HG03039 (cell line): ENCODE measurements around the gene C20orf173.

Experiments used
- ATAC-seq: cut with Tn5 transposase; IDR thresholded peaks from one replicate; pipeline ENCODE4 v1.9.1; 2021; ENCODE audit warnings: mild to moderate bottlenecking, moderate library complexity; ENCODE audit not compliant: unreplicated experiment

C20orf173 gene

DNA sequence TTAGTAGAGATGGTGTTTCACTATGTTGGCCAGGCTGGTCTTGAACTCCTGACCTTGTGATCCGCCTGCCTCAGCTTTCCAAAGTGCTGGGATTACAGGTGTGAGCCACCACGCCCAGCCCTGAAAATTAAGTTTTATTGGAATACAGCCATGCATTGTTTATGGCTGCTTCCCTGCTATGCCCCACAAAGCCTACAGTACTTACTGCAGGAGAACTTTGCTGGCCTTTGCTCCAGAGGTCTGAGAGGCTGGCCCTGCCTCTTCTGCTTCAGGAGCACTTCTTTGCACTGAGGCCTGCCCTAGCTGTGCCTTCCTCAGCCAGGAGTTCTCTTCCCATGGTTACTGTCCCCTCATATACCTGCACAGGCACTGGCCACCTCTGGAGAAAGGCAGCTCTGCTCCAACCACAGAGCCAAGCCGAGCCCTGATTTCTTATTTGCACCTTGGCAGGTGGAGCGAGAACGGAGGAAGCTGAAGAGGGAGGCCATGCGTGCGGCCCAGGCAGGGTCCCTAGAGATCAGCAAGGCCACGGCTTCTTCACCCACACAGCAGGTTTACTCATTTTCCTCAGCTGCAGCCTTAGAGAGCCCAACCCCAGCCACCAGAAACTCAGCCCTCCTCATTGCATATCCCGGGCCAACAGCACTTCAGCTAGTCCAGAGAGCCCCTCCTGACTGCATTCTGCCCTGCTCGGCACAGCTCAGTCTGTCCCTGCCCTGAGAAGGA, 20.8 kb downstream of the C20orf173 start:
- ATAC-seq: no peak

GRCh38 chr20:35506872-35507638, 22.4 kb downstream of the C20orf173 start:
- no peak for ATAC-seq

DNA sequence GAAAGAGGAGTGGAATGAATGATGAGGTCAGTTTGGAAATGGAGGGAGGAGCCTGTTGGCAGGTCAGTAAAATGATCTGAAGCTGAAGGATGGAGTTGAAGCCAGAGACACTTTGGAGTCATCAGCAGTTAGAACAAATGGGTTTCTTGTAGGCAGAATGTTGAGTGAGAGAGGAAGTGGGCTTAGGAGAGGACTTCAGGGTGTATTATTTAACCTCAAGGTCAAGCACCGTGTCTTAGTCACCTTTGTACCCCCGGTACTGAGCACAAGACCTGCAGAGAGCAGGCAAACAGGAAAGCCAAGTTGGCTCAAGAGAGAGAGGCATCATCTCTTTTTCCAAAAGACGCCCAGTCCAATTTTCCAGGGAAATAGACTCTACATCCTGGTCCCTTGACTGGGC, 23.3 kb downstream of the C20orf173 start:
- ATAC-seq: no peak

DNA sequence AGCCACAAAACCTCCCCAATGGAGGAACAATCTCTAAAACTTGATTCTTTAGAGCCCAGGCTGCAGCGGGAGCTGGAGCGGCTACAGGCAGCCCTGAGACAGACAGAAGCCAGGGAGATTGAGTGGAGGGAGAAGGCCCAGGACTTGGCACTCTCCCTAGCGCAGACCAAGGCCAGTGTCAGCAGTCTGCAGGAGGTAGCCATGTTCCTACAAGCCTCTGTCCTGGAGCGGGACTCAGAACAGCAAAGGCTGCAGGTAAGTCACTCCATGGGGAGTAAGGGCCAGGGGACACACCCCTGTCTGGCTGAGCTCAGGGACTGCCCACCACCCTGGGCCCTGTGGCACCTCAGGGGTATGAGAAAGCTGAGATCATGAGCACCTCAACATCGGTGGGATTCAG, 24.7 kb downstream of the C20orf173 start:
- no peak for ATAC-seq

GRCh38 chr20:35503841-35504561, 25.5 kb downstream of the C20orf173 start:
- ATAC-seq: no peak

DNA sequence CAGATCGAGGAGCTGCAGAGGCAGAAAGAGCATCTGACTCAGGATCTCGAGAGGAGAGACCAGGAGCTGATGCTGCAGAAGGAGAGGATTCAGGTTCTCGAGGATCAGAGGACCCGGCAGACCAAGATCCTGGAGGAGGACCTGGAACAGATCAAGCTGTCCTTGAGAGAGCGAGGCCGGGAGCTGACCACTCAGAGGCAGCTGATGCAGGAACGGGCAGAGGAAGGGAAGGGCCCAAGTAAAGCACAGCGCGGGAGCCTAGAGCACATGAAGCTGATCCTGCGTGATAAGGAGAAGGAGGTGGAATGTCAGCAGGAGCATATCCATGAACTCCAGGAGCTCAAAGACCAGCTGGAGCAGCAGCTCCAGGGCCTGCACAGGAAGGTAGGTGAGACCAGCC, 26.2 kb downstream of the C20orf173 start:
- no peak for ATAC-seq

DNA sequence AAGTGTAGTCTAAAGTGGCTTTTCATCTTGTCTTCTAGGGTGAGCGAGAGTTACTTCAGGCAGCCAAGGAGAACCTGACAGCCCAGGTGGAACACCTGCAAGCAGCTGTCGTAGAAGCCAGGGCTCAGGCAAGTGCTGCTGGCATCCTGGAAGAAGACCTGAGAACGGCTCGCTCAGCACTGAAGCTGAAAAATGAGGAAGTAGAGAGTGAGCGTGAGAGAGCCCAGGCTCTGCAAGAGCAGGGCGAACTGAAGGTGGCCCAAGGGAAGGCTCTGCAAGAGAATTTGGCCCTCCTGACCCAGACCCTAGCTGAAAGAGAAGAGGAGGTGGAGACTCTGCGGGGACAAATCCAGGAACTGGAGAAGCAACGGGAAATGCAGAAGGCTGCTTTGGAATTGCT, 27.1 kb downstream of the C20orf173 start:
- no peak for ATAC-seq

DNA sequence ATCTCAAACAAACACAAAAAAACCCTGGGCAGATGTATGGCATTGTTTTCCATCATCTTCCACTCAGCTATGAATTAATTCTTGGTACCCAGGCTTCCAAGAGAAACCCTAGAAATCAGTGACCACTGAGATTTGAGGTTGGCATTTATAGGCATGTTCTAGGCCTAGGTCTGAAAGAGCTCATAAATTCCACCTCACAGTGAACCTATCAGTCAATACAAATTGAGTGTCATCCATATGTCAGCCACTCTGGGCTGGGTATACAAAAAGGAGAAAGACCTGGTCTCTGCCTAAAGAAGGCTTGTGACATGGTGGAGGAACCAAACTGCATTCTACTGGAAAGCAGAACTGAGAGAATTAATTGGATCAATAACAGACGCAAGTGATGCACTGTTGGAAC, 30.2 kb downstream of the C20orf173 start:
- ATAC-seq: no peak

GRCh38 chr20:35497780-35498189, 31.7 kb downstream of the C20orf173 start:
- ATAC-seq: no peak

DNA sequence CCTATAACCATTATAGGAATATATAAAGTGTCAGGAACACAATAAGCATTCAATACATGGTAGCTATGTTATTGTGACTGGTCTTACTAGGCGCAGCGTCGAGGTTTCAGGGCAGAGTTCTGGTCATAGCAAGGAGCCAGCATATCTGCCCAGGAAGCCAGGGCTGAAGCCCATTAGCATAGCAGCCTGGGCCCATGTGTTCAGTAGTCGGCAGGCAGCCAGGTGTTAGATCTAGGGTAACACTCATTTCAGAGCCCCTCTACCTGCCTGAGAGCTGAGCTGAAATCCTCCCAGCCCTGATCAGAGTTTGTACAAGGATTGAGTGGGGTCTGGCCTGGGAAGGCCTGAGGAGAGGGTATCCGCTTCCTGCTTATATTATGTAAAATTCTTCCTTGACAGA, 32.1 kb downstream of the C20orf173 start:
- ATAC-seq: no peak

GRCh38 chr20:35496481-35496880, 33.0 kb downstream of the C20orf173 start:
- ATAC-seq: no peak

DNA sequence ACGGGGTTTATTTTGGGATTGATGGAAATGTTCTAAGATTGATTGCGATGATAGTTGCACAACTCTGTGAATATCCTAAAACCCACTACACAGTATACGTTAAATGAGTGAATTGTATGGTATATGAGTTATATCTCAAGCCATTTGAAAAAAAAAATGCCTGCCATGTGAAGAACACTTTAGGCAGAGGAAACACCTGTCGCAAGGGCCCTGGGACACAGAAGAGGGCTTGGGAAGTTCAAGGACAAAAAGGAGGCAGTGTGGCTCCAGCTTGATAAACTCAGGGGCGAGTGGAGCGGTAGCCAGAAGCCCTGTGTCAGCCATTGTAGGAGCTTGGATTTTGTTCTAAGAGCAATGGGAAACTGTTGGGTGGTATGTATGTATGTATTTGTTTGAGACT, 37.1 kb downstream of the C20orf173 start:
- ATAC-seq: no peak

DNA sequence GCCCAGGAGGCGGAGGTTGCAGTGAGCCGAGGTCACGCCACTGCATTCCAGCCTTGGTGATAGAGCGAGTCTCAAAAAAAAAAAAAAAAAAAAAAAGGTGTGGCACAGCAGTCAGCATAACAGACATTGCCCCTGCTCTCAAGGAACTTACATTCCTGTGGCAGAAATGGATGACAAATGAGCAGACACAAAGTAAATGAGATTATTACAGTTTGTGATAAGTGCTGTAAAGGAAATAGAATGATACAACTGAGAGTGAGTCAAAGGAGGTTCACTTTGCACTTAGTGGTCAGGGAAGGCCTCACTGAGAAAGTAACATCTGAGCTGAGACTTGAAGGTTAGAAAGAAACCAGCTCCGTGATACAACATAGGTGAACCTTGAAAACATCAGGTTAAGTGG, 37.6 kb downstream of the C20orf173 start:
- ATAC-seq: no peak

DNA sequence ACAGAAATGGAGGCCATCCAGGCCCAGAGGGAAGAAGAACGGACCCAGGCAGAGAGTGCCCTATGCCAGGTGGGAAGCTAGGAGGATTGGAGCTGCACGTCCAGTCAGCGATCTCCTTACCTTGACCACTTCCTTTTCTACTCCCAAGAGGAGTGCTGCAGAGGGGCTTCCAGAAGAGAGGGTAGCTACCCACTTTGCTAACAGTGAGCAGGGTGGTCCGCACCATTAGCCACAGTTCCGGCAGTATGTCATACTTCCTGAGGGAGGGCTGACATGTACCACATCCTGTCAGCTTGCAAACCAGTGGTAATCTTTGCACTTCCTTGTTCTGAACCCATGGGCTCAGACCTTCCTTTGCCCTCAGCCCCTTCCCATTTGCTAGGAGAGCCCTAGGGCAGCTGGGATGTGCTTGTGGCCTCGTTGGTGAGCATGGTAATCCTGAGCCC, 38.7 kb downstream of the C20orf173 start:
- peak; percentile 88 for ATAC-seq

DNA sequence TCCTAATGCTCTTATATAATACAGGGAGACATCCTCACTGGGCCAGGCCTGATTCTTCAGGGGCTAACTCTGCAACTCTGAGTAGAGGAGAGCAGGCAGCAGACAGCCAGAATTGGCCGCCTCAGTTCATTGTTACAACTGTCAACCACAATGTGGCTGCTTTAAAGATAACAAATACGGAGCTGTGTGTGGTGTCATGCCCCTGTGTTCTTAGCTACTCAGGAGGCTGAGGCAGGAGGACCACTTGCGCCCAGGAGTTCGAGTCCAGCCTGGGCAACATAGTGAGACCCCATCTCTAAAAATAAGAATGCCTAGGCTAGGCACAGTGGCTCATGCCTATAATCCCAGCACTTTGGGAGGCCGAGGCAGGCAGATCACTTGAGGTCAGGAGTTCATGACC, 39.7 kb downstream of the C20orf173 start:
- no peak for ATAC-seq

GRCh38 chr20:35487479-35487878, 42.0 kb downstream of the C20orf173 start:
- ATAC-seq: no peak

DNA sequence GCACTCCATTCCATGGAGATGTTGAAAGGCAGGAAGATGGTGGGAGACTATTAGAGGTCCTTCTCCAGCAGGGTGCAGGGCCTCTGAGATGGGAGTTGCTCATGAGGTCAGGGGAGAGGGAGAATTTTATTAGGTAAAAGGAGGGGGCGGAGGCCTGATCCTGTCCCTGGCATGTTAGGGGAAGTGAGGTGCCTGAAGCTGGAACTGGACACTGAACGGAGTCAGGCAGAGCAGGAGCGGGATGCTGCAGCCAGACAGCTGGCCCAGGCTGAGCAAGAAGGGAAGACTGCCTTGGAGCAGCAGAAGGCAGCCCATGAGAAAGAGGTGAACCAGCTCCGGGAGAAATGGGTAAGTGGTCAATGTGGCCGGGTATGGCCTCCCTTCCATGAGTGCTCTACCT, 49.7 kb downstream of the C20orf173 start:
- ATAC-seq: no peak

DNA sequence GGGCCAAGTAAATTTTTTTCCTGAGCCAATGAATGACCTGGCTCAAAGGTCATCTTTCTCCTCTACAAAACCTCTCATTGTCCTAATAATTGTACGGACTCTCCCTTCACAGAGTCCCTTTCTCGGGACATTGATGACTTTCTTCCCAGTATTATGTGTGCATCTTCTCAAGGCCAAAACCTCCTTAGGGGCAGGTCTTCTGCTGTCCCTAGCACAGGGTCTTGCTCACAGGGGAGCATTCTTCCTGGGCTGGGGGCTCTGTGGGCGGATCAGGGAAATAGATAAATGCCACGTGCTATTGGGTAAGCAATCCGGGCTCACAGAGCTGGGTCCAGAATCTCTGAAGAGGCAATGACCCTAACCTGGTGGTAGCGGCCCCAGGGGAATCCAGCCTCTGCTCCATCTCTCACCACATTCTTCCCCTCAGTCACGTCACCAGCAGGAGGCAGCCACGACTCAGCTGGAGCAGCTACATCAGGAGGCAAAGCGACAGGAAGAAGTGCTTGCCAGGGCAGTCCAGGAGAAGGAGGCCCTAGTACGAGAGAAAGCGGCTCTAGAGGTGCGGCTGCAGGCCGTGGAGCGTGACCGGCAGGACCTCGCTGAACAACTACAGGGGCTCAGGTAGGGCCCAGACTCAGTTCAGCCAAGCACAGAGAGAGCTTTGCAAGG, 50.5 kb downstream of the C20orf173 start:
- ATAC-seq: no peak
